CD4-positive, alpha-beta T cell treated with Interleukin-15 for 4 hours (primary cell): ENCODE data around the gene NLRP9.

Source experiments
- DNase-seq: peaks from one replicate; pipeline ENCODE4 v3.0.0-alpha.2; 2020; ENCODE audit warnings: low spot score

Gene NLRP9

GRCh38 chr19:55673465-55673864 lies 64.7 kb downstream of the NLRP9 start:
- no peak for DNase-seq

- no peak for DNase-seq
Observed at GRCh38 chr19:55672418-55672817, 65.8 kb downstream of the NLRP9 start.

- DNase-seq = no peak
Observed at GRCh38 chr19:55671054-55671378, 67.2 kb downstream of the NLRP9 start.

GRCh38 chr19:55670280-55671053 lies 67.7 kb downstream of the NLRP9 start:
- no peak for DNase-seq

GRCh38 chr19:55669418-55670279 lies 68.6 kb downstream of the NLRP9 start:
- DNase-seq = no peak

GRCh38 chr19:55668603-55669348 lies 69.4 kb downstream of the NLRP9 start:
- no peak for DNase-seq

- no peak for DNase-seq
Observed at GRCh38 chr19:55667958-55668357, 70.2 kb downstream of the NLRP9 start.

GRCh38 chr19:55667511-55667910 lies 70.7 kb downstream of the NLRP9 start:
- DNase-seq = no peak

GRCh38 chr19:55667006-55667381 lies 71.2 kb downstream of the NLRP9 start:
- DNase-seq = no peak

- no peak for DNase-seq
Observed at GRCh38 chr19:55666343-55667005, 71.7 kb downstream of the NLRP9 start.

- no peak for DNase-seq
Observed at GRCh38 chr19:55663846-55664536, 74.2 kb downstream of the NLRP9 start.

- DNase-seq = no peak
Observed at GRCh38 chr19:55661826-55662225, 76.4 kb downstream of the NLRP9 start.

- no peak for DNase-seq
Observed at GRCh38 chr19:55660991-55661390, 77.2 kb downstream of the NLRP9 start.

- DNase-seq = no peak
Observed at GRCh38 chr19:55660404-55660803, 77.8 kb downstream of the NLRP9 start.

- no peak for DNase-seq
Observed at GRCh38 chr19:55659822-55660221, 78.4 kb downstream of the NLRP9 start.

GRCh38 chr19:55658846-55659459 lies 79.2 kb downstream of the NLRP9 start:
- DNase-seq = no peak
